ENCODE measurements around the gene SERTAD1.

The SERTAD1 gene

DNA sequence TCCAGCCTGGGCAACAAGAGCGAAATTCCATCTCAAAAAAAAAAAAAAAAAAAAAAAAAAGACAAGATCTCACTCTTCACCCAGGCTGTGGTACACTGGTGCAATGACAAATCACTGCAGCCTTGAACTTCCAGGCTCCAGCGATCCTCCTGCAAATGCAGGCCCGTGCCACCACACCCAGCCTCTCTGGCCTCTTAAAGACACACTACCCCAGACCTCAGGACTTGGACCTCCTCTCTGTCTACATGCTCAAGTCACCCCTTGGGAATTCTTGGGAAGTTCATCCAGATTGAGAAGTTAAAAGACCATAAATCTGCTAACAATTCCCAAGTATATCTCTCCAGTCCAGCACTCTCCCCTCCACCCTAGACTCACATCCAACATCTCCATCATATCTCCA lies 25.2 kb downstream of the SERTAD1 start:
- DNase-seq (ENCODE audit: low spot score), result peak; percentile 38

DNA sequence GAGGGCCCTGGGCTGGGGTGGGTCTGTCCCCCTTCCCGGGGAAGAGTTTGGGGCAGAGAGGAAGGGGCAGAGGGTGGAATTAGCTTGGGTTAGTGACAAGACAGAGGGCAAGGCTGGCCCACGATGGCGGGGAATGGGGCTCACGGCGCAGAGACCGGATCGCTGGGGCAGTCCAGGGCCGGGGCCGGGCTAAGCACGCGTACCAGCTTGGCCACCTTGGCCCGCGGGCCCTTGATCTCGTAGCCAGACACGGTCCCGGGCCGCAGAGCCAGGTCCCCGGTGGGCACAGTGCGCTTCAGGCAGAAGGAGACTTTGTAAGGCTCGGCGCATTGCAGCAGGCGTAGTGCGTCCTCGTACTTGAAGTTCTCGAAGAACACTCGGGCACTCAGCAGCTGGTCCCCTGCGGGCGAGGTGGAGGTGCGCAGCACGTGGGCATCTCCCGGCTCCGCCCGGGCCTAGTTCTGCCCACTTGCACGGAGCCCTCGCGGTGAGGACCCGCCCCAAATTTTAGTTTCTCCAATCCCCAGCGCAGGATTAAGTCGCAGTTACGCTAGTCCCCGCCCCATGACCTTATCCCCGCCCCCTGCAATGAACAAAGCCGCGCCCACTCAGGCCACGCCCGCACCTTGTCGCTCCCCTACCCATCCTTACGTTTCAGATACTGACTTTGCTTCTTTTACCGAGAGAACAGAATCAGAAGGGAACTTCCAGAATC lies 27.2 kb downstream of the SERTAD1 start:
- DNase-seq (ENCODE audit: low spot score), result peak; percentile 45

DNA sequence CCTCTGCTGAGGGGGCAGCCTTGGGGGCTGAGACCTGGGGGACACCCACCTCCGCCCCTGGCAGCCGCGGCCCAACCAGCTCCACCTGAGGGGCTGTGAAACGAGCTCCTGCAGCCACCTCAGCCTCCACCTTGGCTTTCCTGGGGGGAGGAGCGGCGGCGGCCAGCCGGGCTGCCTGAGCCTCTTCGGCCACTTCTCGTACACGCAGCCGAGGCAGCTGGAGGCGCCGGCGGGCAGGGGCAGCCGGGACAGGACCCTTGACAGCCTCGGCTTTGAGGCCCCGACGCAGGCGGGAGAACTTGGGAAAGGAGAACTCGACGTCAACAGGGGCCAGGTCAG lies 28.3 kb downstream of the SERTAD1 start:
- no peak for DNase-seq (ENCODE audit: low spot score)

DNA sequence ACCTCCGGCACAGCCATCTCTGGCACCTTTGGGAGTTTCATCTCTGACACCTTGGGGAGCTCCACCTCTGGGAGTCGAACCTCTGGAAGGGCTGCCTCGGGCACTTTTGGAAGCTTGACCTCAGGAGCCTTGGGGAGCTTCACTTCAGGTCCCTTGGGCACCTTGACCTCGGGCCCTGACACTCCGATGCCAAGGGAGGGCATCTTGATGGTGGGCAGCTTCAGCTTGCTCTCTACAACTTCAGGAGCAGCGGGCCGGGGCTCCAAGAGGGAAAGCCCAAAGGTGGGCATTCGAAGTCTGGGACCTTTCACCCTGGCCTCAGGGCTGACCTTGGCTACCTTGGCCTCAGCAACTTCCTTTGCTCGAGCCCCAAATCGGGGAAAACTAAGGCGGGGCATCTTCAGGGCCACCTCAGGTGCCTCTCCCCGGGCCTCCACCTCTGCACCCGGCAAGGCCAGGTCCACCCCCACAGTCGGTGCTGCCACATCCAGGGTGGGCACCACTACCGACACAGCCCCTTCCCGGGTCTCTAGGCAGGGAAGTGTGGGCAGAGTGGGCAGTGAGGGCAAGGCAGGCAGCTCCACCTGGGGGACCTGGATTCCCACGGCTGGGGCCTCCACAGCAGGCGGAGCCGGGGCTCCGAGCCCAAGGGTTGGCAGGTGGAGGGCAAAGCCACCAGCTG lies 28.8 kb downstream of the SERTAD1 start:
- no peak for DNase-seq (ENCODE audit: low spot score)

DNA sequence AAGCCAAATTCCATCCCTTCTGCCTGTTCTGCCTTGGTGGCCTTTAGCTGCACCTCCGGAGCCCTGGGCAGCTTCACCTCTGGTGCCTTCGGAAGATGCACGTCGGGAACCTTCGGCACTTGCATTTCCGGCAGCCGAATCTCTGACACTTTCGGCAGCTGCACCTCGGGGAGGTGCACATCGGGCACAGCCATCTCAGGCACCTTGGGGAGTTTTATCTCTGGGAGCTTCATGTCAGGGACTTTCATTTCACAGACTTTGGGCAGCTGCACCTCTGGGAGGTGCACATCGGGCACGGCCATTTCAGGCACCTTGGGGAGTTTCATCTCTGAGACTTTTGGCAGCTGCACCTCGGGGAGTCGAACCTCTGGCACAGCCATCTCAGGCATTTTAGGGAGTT lies 29.8 kb downstream of the SERTAD1 start:
- DNase-seq (ENCODE audit: low spot score), result no peak

DNA sequence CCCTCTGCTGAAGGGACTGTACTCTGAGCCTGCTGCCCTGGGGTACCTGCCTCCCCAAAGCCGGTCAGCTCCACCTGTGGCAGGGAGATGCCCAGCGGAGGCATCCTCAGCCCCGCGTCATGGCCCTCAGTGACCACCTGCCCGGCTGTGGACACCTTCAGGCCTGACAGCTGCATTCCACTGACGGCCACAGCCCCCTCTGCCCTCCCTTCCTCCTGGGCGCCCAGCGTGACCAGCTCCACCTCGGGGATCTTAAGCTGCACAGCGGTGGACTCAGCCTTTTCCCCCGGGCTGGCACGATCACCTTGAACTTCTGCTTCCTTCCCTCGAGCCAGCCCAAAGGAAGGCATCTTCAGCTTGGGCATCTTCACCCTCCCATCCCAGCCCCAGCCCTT lies 31.0 kb downstream of the SERTAD1 start:
- no peak for DNase-seq (ENCODE audit: low spot score)

DNA sequence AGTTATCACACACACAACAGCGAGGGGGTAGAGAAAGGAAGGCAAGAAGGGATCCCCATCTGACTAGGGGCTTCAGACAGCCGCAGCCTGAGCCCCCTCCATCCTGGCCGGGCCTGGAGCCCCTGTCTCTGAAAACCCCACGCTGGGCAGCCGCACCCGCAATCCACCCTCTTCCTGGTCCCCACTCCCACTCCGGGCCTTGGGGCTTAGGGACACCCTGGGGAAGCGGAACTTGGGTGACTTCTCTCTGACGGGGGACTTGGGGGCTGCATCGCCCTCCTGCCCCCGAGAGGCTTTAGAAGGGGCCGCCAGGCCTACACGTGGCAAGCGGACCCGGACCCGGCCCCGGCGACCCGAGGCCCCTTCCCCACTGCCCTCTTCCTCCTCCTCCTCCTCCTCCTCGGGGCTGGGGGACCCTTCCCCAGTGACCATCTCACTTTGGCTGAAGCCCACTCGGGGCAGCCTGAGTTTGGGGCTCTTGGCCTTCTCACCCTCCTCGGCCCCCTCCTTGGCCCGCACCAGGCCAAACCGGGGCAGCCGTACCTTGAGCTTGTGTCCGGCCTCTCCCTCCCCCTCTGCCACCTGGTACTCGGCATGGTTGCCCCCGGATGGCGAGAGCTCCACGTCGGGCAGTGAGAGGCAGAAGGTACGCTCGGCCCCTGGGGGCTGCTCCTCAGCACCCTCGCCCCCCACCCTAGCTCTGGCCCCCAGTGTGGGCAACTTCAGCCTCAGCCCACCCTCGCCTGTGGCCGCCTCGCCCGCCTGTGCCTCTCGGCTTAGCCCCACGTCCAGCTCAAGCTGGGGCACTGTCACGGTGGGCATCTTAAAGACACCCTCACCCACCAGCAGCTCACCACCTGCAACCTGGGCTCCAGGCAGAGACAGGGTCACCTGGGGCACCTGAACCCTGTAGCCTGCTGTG lies 31.6 kb downstream of the SERTAD1 start:
- no peak for DNase-seq (ENCODE audit: low spot score)

DNA sequence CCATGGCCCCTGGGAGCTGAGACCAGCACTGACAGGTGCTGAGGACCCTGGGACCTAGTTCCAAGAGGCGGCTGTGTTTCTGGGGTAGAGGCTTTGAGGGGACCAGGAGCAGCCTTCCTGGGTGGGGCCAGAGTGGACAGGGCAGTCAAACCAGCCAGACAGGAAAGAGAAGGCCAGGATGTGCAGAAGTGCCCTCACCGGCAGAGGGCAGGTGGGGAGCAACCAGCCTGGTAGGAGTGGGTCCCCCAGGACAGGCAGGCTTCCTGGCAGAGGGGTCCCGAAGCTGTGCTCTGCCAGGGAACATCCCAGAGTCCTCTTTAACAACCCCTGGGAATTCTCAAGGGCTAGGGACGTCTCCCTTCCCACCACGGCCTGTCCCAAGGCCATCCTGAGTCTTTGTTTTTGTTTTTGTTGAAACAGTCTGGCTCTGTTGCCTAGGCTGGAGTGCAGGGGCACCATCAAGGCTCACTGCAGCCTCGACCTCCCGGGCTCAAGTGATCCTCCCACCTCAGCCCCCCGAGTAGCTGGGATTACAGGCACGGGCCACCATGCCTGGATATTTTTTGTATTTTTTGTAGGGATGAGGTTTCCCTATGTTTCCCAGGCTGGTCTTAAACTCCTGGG lies 32.8 kb downstream of the SERTAD1 start:
- DNase-seq (ENCODE audit: low spot score), result peak; percentile 42

DNA sequence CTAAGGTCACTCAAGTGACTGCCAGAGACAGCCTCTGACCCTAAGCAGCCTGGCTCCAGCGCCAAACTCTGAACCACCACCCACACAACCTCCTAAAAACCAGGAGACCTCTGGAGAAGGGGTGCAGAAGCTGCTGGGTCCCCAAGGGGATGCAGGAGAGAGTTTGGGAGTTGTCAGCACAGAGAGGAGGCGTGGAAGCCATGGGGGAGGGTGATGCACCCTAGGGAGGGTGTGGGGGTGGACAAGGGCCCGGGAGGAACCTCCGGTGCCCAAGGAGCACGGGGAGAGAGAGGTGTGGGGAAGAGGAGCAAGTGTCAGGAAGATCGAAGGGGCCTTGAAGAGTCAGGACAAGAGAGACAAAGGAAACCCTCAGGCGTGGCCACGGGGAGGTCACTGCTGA lies 33.7 kb downstream of the SERTAD1 start:
- no peak for DNase-seq (ENCODE audit: low spot score)

DNA sequence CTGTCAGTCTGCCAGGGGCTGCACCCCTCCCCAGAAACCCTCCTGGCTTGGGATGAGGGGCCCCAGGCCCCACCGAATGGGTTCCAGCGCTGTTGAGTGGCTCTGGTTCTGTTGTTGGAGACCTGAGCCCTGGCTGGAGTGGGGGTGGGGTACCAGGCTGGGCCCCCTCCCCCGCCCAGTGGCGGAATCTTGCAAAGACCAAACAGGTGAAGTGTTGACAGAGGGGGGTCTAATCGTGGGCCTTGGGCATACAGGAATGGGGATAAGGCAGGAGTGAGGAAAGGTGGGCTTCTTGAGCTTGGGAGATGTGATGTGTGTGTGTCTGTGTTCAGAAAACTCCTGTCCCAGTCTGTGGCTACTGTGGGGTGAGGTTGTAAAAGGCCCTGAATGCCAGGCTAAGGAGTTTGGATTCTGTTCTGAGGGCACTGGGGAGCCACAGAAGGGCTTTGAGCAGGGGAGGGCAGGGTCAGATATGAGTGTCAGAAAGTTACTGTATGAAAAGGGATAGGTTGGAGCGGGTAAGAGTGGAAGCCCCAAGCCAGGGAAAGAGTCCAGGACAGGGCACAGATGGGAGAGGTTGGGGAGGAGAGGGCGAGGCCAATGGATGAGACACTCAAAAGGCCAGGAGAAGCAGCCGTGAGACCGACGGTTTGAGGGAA lies 35.6 kb downstream of the SERTAD1 start, which contains the start of gene HIPK4:
HIPK4 (minus strand) TSS at position 98 of the 659 bp plus-strand sequence. CDS start 279 bp downstream, outside the sequence.
- DNase-seq (ENCODE audit: low spot score), result no peak

DNA sequence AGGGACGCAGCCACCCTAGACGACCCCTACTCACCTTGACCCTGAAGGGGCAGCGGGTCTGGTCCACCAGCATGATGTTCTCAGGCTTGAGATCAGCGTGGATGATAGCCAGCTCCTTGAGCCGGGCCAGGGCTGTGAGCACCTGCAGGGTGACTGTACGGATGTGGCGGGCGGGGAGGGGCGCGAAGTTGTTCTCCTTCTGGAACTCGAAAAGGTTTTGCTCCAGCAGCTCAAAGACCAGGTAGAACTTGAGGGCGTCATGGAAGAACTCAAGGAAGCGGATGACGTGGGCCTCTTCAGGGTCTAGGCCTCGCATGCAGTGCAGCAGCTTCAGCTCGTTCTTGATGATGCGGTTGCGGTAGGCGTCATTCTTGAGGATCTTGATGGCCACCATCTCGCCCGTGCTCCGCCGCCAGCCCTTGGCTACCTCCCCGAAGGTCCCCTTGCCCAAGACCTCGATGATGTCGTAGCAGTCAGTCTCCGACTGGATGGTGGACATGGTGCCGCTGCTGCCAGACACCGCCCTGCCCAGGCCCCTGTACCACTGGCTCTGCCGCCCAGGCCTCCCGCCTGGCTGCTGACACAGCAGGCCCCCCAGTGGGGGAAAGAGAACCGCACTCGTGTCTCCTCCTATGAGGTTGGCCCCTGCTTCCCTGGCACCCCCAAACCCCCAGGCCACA lies 36.2 kb downstream of the SERTAD1 start:
- DNase-seq (ENCODE audit: low spot score), result no peak

DNA sequence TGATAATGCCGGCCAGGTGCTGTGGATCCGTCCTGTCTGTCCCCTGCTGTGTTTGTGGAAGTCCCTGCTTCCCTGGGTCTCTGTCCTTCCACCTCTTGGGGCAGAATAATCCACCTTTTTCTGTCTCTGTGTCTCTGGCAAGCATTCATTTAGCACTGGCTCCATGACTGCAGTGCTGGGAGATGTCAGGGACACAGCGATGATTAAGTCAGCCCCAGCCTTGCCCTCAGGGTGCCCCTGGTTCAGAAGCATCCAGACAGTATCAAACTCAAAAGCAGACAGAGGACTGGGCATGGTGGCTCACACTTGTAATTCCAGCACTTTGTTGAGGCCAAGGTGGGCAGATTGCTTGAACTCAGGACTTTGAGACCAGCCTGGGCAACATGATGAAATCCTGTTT lies 37.3 kb downstream of the SERTAD1 start:
- no peak for DNase-seq (ENCODE audit: low spot score)

DNA sequence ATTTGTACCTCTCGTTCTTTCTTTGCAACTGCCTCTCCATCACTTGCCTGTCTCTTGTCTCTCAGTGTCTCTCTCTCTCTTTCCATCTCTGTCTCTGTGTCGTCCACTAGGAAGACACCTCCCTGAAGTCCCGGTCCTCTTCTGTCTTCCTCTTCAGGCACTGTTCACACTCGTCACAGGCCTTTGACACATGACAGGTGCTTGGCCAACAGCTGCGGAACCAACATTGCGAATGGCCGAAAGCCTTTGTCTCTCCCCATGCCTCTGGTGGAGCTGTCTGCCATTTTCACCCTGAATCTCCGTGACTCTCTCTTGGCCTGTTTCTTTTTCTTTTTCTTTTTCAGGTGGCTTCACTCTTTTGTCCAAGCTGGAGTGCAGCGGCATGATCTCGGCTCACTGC lies 38.6 kb downstream of the SERTAD1 start:
- no peak for DNase-seq (ENCODE audit: low spot score)

DNA sequence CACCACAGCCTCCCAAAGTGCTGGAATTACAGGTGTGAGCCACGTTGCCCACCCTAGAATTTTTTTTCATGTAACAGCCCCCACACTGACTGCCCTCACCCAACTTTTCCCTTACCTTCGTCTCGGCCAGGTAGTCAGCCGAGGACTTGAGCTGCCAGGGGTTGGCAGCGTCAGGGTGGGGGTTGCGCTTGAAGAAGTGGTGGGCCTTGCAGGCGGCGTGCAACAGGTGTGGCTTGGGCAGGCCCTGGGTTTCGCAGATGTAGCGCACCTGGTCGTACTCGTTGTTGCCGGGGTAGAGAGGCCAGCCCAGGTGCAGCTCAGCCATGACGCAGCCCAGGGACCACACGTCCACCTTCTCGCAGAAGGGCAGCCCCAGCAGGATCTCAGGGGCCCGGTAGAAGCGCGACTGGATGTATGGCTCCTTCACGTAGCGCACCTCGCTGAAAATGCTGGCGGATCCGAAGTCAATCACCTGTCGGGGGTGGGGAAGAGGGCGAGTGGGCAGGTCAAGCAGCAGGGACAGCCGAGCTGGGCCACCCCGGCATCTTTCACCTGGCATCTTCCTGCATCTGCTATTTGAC lies 42.0 kb downstream of the SERTAD1 start:
- DNase-seq (ENCODE audit: low spot score), result no peak

DNA sequence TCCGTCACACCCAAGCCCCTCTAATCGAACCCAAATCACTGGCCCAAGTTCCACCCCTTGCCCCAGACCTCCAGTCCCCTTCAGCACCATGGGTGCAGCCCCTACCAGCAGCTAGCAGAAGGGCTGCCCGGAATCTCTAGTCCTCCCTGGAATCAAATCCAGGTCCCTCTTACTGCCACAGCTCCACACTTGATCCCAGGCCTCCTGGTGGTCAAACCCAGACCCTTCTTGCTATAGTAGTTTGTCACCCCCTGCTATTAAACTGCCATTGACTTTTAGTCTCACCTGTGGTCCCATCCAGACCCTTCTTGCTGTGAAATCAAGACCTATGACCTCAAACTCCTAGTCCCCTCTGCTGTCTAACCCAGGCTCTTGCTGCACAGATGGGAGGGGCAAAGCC lies 44.5 kb downstream of the SERTAD1 start:
- DNase-seq (ENCODE audit: low spot score), result no peak

DNA sequence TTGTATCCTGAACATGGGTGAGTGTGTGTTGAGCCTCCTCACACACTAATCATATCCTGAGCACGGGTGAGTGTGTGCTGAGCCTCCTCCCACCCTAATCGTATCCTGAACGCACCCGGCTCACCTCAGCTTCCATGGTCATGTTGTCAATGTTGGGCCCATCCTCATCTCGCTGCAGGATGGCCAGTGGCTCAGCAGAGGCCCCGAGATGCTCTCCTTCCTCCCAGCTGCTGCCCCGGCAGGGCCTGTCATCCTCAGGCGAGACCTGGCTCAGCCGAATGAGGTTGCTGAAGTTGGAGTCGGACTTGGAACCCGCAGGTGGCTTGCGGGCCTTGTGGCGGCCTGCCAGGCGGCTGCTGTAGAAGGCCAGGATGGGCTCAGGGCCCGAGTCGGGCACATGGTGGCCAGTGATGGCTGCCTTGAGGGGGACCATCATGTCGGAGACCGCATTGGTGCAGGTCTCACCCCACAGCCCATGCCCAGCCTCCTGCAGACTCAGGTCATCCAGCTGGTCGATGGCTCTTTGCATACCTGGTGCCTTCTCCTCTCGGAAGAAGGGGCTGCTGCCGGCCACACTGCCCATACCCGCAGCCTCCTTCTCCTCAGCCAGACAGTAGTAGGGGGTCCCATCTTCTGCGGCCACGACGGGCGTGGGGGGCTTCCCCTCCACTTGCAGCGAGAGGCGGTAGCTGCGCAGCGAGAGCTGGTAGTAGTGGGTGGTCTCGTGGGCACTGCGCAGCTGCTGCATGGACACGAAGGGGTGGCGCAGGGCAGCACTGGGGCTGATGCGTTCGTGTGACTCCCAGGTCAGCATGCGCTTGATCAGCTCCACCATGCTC lies 45.4 kb downstream of the SERTAD1 start:
- DNase-seq (ENCODE audit: low spot score), result no peak

DNA sequence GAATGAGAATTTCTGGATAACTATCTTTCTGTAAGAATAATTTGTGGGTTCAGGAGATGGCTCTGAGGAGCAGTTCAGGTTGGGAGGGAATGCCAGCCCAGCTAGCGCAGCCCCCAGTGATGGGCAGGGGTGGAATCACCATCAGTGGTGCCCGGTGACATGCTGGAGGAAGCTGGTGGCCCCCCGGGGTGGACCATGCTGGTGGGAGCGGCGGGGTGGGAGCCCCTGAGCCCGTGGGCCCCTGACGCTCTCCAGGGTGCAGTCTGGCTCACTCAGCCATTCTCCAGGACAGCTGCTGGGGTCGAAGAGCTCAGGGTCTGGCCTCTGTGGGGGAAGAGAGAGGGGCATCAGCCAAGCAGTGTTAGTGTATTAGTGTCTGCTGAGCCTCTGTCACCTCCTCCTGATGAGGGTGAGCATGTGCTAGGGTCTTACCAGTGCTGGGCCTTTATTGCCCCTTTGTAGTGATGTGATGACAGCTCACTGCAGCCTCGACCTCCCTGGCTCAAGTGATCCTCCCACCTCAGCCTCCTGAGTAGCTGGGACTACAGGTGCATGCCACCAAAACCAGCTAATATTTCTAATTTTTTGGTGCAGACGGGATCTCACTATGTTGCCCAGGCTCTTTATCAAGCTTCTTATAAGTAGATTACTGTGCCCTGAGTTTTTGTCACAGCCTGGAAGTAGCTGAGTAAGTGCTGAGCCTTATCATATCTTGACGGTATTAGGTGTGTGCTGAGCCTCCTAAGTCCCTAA lies 46.2 kb downstream of the SERTAD1 start:
- DNase-seq (ENCODE audit: low spot score), result no peak

DNA sequence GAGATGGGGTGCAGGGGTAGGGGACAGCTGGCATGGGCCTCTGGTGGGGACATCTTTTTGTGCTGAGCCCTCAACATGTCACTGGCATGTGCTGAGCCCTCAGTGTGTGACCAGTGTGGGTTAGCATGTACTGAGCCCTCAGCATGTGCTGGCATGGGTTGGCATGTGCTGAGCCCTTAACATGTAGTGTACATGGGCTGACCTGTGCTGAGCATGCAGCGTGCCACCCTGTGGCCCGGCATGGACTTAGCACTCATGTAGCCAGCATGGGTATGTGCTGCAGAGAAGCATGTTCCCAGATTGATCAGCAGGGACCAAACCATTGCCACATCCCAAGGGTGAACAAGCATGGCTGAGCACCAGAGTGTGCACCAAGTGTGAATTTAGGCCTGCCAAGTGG lies 47.3 kb downstream of the SERTAD1 start:
- no peak for DNase-seq (ENCODE audit: low spot score)

DNA sequence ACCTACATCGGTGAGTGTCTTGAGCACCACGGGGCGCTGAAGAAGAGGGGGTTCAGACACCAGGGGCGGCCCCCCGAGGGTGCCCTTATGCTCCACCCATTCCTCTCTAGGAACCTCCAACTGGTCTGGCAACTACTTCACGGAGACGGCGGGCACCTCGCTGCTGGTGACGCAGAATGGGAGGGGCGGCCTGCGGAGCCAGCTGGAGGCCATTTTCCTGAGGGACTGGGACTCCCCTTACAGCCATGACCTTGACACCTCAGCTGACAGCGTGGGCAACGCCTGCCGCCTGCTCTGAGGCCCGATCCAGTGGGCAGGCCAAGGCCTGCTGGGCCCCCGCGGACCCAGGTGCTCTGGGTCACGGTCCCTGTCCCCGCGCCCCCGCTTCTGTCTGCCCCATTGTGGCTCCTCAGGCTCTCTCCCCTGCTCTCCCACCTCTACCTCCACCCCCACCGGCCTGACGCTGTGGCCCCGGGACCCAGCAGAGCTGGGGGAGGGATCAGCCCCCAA lies 47.9 kb downstream of the SERTAD1 start:
- DNase-seq (ENCODE audit: low spot score), result no peak
